CD4-positive, alpha-beta T cell treated with Interleukin-2 at 100 ng/mL for 4 hours (primary cell): ENCODE results near the gene NDST1.

ENCODE experiments used
- DNase-seq: peaks from one replicate; pipeline ENCODE4 v3.0.0-alpha.2; 2020; ENCODE audit warnings: low spot score

The NDST1 gene

GRCh38 chr5:150570333-150570732, 62.4 kb downstream of the NDST1 start:
- no peak for DNase-seq

DNA sequence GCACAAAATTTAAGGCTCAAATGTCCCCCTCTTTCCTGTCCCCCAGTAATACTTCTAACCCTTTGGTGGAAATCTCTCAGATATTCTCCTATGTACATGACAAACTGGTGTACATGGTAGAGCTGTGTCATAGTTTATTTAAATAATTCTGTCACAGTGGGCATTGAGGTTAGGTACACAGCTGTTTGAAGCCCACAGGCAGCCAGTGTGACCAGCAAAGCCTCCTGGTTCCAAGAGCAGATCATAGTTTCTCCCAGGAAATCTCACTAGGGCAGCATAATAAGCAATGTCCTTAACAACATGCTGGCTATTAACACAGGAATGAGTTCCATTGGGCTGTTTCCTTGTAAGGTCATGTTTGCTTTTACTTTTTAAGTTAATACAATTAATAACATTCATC, 63.9 kb downstream of the NDST1 start:
- DNase-seq = no peak

DNA sequence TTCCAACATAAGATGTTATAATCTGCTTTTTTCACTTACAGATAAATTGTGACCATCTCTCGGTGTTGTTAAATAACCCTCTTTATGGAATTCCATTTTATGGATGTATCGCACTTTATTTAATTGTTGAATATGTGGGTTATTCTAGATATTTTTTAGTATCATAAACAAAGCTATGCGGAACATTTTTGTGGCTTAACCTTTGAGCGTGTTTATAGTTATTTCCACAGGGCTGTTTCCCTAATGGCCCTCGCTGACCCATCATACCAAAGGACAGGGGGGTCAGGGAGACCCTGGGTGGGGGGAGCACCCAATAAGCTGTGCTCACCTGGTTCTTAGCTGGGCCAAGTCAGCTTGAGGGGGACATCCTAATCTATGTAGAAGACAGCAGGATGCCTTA, 65.3 kb downstream of the NDST1 start:
- no peak for DNase-seq

DNA sequence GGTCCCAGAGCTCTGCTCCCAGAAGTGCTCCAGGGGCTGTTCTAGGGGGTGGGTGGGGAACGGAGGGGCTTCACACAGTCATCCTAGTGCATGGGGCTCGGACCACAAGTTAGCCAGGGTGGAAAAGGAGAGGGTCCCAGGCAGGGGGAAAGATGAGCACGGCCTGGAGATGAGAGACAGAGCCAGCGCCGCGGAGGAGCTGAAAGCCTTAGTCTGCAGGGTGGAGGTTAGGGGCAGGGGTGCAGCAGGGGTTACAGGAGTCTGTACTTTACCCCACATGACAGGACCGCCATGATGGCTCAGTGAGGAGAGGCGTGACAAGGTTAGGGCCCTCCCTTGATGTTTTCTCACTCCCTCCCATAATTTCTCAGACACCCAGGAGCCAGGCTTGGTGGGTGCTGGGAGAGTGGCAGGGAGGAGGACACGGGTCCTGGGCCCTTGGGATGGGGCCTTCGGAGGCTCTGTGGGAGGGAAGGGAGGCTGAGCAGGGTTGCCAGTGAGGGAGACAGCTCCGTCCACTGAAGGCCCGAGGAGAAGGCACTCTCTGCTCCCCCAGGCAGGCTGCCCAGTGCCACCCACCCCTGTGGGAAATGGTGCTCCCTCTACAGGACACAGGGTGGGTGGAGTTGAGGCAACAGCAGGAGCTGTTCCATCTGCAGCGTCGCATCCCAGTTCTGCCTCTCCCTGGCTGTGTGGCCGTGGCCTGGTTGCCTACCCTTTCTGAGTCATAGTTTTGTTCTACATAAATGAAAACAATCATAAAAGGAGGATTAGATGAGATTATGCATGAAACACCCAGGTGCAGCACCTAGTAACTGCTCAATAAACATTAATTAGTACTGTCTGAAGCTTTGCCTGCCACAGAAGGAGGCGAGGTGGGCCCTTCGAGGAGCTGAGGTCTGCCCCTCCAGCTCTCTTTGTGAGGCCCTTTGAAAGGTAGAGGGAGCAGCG, 66.2 kb downstream of the NDST1 start:
- no peak for DNase-seq

DNA sequence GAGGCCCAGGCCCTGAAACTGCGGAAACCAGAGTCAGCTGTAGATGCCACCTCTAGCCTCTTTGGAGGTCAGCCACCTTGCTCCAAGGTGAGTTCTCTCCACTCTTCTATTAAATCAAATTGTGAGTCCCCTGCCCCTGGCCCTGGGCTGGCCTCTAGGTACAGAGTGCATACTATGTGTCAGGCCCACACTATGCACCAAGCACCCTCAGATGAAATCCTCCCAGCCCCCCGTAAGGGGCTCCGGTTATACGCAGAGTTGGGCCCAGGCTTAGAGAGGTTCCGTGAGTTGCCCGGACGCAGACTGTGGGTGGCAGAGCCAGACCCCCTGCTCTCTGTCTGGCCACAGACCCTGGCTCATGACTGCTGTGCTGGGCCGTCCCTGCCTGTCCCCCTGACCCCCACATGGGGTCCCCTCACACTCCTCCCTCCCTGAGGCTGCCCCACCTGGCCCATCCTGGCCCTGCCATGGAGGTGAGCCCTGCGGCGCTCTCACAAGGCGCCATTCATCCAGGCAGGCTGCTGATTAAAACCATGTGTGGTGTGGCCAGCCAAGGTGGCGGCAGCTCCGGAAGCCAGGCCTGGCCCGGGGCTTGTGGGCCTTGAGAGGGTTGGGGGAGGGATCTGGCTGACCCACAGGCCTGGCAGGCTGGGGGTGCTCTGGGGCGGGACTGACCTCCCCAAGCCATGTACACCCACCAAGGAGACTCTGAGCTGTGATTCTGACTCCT, 67.1 kb downstream of the NDST1 start:
- DNase-seq = no peak

DNA sequence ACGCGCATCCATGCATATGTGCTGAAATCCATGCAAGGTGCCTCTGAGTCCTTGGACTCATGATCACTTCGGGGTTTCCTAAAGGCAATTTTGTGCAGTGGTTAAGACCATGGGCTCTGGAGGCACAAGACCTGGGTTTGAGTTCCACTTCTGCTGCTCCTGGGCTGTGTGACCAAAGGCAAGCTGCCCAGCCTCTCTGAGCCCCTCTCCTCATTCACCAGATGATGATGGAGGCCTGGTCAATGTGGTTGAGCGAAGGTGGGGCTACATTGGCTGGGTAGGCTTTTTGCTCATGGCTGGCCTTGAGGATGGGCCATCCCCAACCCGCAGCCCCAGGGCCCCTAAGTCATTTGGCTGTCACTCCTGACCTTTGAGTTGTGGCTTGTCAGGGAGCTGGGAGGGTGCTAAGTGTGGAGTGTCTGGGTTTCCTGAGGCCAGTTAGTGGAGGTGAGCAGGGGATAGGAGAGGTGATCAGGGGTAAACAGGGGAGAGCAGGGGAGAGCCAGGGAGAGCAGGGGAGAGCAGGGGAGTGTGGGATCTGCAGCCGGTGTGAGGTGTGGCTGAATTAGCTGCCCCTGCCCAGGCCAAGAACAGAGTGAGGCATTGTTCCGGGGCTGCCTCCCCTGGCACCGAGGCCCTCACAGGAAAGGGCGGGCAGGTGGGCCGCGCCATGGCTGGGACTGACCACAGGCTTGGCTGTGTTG, 68.0 kb downstream of the NDST1 start:
- no peak for DNase-seq

- DNase-seq = no peak
These were observed 68.6 kb downstream of the NDST1 start for GRCh38 chr5:150576449-150576949.

GRCh38 chr5:150577378-150578139, 69.6 kb downstream of the NDST1 start:
- DNase-seq = no peak

GRCh38 chr5:150578781-150579461, 71.0 kb downstream of the NDST1 start:
- DNase-seq = no peak

GRCh38 chr5:150579462-150580400, 71.8 kb downstream of the NDST1 start:
- DNase-seq = no peak

DNA sequence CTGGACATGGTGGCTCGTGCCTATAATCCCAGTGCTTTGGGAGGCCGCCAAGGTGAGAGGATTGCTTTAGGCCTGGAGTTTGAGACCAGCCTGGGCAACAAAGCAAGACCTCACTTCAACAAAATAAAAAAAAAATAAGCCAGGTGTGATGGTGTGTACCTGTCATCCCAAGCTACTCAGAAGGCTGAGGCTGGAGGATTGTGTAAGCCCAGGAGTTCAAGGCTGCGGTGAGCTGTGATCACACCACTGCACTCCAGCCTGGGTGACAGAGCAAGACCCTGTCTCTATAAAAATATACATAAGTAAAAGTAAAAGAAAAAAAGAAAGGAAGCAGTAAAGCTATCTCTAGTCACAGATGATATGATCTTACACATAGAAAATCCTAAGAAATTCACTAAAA, 73.0 kb downstream of the NDST1 start:
- DNase-seq = no peak

DNA sequence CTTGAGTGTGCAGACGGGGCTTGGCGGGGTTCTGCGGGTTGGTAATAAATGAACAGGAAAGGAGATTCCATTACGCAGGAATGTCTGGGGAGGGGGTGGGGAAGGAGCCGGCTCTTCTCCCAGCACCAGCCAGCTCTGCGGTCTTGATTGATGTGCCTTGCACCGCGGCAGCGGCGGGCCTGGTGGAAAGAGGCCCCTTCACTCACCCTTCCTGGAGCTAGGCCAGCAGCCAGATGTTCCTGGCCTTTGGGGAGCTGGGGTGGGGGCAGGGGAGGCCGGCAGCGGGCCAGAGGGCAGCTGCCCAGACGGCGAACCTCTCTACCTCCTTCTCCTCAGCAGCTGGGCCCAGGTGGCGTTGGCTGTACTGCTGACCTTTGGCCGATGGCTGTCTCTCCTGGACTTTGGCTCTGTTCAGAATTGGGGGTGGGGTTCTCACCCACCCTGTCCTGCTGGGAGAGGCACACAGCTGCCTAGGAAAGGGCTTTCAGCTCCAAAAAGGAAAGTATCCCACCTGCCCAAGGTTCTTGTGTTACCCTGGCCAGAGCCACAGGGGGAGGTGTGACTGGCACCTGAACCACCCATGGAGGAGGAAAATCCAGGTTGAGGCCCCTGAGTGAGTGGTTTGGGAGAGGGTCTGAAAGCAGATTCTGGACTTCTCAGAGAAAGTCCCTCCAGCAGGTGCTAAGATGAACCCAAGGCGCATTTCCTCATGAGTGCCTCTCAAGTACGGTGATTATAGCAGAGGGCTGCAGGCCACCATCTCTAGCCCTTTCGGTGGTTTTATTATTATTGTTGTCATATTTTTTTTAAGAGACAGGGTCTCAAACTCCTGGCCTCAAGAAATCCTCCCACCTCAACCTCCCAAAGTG, 74.5 kb downstream of the NDST1 start:
- no peak for DNase-seq

- DNase-seq = no peak
These were observed 75.8 kb downstream of the NDST1 start for GRCh38 chr5:150583541-150584225.

- no peak for DNase-seq
These were observed 76.8 kb downstream of the NDST1 start for GRCh38 chr5:150584556-150585335.

DNA sequence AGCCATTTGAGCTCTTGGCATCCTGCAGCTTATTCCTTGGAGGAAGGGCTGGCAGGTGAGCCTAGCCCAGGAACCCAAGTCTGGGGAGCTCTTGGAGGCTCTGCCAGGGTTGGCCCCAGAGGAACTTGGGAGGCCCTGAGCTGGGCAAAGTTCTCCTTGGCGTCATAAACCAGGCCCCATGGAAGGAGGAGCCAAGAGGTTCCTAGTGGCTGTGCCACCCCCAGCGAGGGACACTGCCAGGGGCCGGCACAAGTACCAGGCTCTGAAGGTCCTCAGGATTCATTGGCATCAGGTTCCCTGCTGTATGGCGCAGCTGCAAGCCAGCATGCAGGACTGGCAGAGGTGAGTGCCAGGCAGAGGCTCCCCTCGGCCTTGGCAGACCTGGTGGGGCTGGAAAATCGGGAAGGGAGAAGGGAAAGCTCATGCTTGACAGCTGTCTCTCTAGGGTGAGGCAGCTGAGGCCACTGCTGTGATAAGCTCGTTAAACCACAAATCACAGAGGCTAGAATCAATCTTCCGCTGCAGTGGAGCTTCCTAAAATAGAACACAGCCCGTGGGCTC, 77.9 kb downstream of the NDST1 start:
- DNase-seq = no peak

DNA sequence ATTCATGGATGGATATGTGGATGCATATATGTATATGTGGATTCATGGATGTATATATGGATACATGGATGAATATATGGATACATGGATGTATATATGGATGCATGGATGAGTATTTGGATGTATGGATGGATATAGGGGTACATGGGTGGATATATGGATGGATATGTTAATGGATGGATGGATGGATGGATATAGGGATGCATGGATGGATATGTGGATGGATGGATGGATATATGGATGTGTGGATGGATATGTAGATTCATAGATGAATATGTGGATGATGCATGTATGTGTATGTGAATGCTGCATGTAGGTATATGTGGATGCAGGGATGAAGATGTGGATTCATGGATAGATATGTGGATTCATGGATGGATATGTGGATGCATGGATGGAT, 79.1 kb downstream of the NDST1 start:
- no peak for DNase-seq
